Fibroblast of pulmonary artery (primary cell): Measurements from ENCODE around the gene TSKU.
"Not testable (repeated sequence)": the region's sequence is repeated elsewhere in the genome, so short reads cannot be mapped to it uniquely, and the experiment has no call there.

Experiments used
- DNase-seq: peaks from one replicate; pipeline ENCODE4 v3.0.0-alpha.2; 2010; ENCODE audit warnings: low read depth
- H3K4me3 ChIP-seq: replicated peaks from 2 replicates; pipeline ENCODE4 v1.5.1; 2011; ENCODE audit warnings: low read depth, mild to moderate bottlenecking, control low read depth, low read length, moderate library complexity
- TF ChIP-seq, protein P1 (sequence below): IDR thresholded peaks from 2 replicates; pipeline ENCODE4 v1.5.1; 2011; ENCODE audit warnings: mild to moderate bottlenecking, control low read depth, low read length, inconsistent platforms; ENCODE audit errors: missing control alignments

The TSKU gene, protein sequence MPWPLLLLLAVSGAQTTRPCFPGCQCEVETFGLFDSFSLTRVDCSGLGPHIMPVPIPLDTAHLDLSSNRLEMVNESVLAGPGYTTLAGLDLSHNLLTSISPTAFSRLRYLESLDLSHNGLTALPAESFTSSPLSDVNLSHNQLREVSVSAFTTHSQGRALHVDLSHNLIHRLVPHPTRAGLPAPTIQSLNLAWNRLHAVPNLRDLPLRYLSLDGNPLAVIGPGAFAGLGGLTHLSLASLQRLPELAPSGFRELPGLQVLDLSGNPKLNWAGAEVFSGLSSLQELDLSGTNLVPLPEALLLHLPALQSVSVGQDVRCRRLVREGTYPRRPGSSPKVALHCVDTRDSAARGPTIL

DNA sequence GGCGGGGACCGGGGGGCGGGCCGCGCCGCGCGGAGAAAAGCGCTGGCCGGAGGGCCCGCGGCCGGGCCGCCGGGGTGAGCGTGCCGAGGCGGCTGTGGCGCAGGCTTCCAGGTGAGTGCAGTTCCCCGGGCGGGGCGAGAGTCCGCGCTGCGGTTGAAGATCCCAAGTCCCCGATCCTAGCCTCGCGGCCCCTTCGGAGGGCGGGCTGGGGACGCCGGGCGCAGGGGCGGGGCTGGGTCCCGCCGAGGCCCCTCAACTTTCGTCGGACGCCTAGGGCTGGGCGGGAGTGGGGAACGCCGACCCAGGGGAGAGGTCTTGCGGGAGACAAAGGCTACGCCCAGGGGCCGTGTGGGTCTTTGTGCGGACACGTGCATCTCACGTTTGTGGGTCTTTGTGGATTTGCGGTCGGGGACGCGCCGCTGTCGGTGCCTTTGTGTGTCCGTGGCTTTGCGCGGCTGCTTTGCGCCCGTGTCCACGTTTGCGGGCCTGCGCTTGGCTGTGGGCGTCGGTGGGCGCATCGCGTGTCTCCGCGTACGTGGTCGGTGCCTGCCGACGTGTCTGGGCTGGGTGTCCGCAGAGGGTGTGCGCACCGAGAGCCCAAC is at the start of gene TSKU:
Gene TSKU, plus strand, starts transcription at position 63 of the 602 bp plus-strand sequence. CDS start 12,261 bp downstream, outside the sequence.
- peak within 1 kb of the TSS; percentile 82 for H3K4me3 ChIP-seq
- TF ChIP-seq, protein P1, sequence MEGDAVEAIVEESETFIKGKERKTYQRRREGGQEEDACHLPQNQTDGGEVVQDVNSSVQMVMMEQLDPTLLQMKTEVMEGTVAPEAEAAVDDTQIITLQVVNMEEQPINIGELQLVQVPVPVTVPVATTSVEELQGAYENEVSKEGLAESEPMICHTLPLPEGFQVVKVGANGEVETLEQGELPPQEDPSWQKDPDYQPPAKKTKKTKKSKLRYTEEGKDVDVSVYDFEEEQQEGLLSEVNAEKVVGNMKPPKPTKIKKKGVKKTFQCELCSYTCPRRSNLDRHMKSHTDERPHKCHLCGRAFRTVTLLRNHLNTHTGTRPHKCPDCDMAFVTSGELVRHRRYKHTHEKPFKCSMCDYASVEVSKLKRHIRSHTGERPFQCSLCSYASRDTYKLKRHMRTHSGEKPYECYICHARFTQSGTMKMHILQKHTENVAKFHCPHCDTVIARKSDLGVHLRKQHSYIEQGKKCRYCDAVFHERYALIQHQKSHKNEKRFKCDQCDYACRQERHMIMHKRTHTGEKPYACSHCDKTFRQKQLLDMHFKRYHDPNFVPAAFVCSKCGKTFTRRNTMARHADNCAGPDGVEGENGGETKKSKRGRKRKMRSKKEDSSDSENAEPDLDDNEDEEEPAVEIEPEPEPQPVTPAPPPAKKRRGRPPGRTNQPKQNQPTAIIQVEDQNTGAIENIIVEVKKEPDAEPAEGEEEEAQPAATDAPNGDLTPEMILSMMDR, result no peak
- DNase-seq, result peak; percentile 28

DNA sequence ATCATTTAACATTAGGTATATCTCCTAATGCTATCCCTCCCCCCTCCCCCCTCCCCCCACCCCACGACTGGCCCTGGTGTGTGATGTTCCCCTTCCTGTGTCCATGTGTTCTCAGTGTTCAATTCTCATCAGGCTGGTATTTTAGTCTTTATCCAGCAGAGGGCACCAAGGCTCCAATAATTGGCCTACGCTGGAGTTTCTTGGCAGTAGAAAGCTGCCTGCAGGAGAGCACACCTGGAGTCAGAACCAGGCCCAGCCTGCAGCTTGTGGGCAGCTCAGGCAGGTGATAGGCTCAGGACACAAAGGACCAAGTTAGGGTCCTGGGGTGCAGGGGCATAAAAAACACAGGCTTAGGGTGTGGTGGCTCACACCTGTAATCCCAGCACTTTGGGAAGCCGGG is 49.2 kb upstream of the TSKU start:
- TF ChIP-seq, protein P1, result peak; percentile 50
- H3K4me3 ChIP-seq, result not testable (repeated sequence)
- peak; percentile 77 for DNase-seq

DNA sequence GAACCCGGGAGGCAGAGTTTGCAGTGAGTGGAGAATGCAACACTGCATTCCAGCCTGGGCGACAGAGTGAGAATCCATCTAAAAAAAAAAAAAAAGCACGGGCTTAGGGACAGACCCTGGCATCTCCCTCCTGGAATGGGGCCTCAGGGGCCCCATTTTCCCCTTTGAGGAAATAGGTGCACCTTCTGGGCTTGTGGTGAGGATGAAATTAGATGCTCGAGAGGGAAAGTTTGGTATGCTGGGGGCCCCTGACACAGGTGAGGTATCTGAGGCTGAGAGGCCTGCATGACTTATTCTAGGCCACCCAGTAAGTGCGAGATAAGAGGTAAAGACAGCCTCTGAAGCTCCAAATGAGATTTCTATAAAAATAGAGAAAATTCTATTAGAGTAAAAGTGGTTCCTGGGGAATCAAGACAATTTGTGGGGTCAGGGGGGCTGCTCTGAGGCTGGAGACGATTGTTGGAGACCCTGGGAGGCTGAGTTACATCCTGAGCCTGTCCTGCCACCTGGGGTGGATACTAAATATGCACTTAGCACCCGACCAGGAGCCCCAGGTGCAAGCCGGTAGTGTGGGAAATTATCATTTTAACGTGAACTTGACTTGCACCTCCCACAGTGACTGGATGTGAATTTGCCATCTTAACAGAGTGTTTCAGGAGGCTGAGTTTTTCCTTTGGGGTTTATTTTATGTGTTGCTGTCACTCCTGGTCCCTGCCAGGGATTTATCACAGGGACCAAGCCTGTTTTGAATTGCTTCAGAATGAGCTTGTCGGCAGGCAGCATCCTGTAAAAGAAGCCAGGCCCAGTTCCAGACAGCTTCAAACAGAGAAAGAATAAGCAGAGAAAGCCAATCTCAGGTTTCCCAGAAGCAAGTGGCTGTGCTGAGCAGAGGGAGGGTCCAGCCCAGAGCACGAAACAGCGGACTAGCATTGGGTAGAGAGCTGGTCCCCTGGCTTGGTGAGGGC is 48.4 kb upstream of the TSKU start:
- H3K4me3 ChIP-seq, result no peak overlapping the region
- DNase-seq, result no peak
- TF ChIP-seq, protein P1, result no peak

DNA sequence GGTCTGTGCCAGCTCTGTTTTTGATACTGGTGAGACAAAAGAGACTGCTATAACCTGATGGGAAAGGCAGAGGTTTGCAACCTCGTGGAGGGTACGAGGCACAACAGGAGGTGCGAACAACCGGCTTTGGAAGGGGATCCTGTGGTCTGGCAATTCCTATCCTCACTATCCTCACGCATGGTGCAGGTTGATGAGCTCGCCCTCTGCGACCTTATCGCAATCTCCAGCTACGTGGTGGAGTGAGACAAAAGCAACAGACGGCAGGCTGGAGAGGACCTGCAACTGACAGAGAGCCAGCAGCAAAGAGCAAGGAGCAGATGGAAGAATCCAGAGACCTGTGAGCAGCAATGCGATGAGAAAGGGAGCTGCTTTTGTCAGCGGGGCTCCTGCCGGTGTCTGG is 47.3 kb upstream of the TSKU start:
- DNase-seq, result no peak
- TF ChIP-seq, protein P1, result no peak

DNA sequence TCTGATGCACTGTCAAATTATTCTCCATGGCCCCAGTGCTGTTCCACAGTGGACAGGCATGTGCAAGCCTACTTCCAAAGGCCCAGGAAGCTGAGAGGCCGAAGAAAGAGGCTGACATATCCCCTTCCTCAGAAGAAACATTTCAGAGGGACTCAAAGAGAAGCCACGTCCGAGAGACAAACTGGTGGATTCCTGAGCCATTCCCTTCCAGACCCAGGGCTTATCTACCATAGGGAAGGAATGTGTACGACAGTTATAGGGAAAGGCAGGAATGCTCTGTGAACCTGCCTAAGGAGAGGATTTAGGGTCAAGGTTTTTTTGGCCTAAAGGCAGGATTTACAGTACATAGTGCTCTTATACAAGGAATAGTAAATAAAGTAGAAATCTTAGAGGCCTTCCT is 46.9 kb upstream of the TSKU start:
- no peak for DNase-seq
- TF ChIP-seq, protein P1, result no peak

More for the DNA sequence above, 47.3 kb upstream of the TSKU start:
- H3K4me3 ChIP-seq, result no peak overlapping the region

DNA sequence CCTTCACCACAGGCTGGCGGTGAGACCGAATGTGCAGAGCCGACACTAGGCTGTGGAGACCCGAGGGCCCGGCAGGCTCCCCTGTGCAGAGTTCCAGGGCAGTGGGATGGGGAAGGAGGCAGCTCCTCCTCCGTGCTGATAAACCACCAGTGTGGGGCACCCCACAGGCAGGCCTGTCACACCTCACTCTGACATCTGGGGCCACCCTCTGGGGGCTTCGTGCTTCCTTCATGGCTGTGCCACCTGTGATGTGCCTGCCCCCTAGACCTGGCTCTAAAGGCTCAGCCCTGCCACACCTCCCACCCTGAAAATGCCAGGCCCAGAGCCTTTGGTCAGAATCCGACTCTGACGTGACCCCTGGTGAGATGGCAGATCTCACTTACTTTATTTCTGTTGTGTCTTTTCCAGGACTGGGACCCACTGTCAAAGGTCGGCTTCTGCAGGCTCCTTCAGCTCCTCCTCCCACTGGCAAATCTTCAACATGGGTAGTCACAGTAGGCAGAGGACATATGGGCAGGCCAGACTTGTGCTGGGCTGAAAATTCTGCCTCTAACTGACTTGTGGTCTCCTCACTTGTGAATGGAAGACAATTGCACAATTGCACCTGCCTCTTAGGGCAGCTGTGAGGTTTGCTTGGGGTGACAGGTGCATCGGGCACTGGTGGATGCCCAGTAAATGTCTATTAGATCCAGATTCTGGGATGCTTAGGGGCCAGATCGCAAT is 46.2 kb upstream of the TSKU start:
- no peak for DNase-seq
- TF ChIP-seq, protein P1, result no peak
- H3K4me3 ChIP-seq, result no peak overlapping the region

More for the DNA sequence above, 46.9 kb upstream of the TSKU start:
- H3K4me3 ChIP-seq, result no peak overlapping the region
